Hippocampal formation (tissue), 2 donors: ENCODE measurements around the gene SNRPA.

ENCODE experiments used
- DNase-seq, 2 donors: peaks; one replicate each; lab custom pipeline; 2025; lab: John Stamatoyannopoulos, UW

The SNRPA gene

GRCh38 chr19:40750874-40751537 lies at the start of gene SNRPA:
Gene SNRPA, plus strand, starts transcription at chr19:40751203. Its CDS starts 206 bp downstream, at chr19:40751409.
- DNase-seq, result peak; percentile 96 to 99

GRCh38 chr19:40701758-40702157 lies 49.2 kb upstream of the SNRPA start:
- DNase-seq, result no peak

DNA sequence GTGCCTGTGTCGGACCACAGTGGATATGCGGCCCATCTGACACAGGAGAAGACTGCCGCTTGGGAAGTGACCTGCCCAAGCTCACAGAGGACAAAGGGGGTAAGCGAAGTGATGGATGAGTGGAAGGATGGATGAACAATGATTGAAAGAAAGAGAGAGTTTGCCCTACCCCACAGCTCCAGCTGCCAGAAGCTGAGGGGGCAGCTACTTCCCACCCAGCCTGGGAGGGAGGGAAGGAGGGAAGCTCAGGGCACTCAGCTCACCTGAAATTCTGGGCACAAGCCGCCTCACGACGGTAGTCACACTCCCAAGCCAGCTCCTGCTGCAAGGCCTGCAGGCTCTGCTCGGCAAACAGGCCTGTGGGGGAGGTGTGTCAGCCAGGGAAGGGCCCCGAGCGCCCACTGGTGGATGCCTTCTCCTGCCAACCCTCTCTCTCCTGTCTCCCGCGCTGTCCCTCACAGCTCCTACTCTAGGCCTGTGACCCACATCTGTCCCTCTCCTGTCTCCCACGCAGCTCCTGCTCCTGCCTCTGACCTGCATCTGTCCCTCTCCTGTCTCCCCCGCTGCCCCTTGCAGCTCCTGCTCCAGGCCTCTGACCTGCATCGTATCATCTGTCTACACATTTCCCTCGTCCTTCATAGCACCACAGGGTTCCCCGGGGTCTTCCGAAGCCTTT lies 48.5 kb upstream of the SNRPA start:
- DNase-seq, result peak in 1 of 2 donors; percentile 13

GRCh38 chr19:40703029-40703755 lies 47.8 kb upstream of the SNRPA start:
- DNase-seq, result no peak

- DNase-seq, result no peak
Measured at GRCh38 chr19:40704491-40705361, 46.3 kb upstream of the SNRPA start.

DNA sequence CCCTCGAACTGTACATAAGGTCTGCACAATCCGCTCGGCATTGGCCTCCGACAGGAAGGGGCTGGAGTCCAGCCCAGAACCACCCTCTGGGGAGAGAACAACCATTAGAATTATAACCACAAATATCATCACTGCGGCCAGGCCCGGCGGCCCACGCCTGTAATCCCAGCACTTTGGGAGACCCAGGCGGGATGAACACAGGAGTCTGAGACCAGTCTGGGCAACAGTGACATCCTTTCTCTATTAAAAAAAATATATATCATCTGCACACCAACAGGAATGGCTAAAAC lies 45.7 kb upstream of the SNRPA start:
- DNase-seq, result no peak

DNA sequence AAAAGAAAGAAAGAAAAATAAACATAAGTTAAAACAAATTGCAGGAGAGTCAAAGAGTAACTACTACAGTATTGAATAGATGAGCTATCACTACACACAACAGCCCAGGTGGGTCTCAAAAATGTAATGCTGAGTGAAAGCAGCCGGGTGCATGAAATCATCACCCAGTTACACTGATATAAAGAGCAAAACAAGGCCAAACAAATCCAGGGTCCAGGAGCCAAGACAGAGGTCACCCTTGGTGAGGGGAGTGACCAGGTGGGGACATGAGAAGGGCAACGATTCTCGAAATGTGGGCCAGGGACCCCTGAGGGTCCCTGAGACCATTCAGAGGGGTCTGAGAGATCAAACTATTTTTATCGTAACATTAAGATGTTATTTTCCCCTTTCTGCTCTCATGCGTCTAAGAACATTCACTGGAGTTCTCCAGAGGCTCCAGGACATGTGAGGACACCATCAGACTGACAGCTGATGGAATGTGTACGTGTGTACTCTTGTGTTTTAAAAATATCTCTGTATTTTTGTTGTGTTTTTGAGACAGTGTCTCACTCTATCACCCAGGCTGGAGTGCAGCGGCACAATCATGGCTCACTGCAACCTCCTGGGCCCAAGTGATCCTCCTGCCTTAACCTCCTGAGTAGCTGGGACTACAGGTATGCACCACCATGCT lies 44.9 kb upstream of the SNRPA start:
- DNase-seq, result no peak

GRCh38 chr19:40707615-40708014 lies 43.4 kb upstream of the SNRPA start:
- DNase-seq, result no peak

- no peak for DNase-seq
Measured at GRCh38 chr19:40709817-40710216, 41.2 kb upstream of the SNRPA start.

GRCh38 chr19:40713939-40714338 lies 37.1 kb upstream of the SNRPA start:
- no peak for DNase-seq

DNA sequence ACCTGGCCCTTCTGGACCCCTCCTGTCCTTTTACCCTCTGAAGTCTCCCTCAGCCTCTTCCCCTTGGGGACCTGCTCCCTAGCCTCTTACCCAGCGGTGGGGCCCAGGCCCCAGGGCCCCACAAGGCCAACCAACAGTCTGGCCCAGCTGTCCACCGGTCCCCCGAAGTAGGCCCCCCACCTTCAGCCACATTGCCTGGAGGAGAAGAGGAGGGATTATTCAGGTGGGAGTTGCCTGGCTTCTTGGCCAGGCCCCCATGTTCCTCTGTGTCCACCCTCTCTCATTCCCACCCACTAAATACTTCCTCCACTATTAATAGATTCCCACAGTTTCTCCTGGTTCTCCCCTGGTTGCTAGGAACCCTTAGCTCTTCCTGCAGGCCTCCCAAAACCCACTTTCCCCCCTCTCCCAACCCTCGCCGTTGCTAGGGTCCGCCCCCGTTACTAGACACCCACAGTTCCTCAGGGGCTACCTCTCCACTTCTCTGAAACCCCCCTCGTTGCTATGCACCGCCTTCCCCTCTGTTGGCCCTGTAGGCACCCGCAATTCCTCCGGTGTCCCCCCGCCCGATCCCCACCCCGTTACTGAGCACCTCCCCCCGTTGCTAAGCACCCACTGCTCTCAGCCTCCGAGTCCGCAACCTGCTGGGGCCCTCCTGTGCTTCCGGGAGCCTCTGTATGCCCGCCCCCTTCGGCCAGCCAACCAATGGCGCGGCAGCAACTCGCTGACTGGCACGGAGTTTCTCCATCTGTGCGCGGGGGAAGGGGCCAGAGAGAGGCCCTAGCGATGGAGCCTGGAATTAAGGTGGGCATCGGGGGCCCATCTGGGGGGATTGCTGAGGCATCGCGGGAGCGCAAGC lies 36.3 kb upstream of the SNRPA start:
- DNase-seq, result peak; percentile 90 to 91

GRCh38 chr19:40716031-40716481 lies 34.9 kb upstream of the SNRPA start:
- no peak for DNase-seq

DNA sequence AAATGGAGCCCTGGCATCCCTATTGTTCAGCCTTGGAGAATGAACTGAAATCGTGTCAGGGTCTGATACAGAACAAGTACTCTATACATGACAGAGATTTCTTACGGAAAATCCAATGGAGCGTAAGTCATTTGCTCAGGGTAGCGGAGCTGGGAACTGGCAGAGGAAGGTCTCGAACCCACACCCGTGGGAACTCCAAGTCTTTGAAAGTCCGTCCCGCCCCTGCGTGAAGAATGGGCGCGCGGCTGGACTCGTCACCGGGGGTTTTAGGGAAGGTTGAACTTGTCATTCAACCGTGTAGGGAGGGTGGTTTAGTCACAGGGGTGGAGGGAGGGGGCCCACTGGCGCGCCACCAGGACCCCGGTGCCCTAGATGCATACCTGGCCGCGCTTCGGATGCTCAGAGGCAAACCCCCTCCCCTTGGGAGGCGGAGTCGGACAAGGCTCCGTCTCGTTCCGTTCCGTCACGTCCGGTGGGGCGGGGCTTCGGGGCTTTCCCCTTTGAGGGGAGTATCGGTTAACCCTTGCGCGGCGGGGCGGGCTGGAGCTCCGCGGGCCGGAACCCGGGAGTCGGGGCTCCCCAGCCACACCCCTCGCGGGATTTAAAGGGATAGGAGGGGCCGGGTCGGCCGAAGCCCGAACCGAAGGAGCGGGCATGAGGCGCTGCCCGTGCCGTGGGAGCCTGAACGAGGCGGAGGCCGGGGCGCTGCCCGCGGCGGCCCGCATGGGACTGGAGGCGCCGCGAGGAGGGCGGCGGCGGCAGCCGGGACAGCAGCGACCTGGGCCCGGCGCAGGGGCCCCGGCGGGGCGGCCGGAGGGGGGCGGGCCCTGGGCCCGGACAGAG lies 34.3 kb upstream of the SNRPA start, which contains the start of the genes COQ8B and ITPKC:
Gene COQ8B (minus strand): TSS at position 405 of the 843 bp plus-strand sequence. CDS start 2,254 bp downstream, outside the sequence.
Gene ITPKC (plus strand): TSS at position 631 of the 843 bp plus-strand sequence. CDS start 24 bp downstream, at position 655.
- DNase-seq, result peak; percentile 94 to 99

DNA sequence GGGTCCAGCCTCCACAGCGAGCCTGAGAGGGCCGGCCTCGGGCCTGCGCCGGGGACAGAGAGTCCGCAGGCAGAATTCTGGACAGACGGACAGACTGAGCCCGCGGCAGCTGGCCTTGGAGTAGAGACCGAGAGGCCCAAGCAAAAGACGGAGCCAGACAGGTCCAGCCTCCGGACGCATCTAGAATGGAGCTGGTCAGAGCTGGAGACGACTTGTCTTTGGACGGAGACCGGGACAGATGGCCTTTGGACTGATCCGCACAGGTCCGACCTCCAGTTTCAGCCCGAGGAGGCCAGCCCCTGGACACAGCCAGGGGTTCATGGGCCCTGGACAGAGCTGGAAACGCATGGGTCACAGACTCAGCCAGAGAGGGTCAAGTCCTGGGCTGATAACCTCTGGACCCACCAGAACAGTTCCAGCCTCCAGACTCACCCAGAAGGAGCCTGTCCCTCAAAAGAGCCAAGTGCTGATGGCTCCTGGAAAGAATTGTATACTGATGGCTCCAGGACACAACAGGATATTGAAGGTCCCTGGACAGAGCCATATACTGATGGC lies 33.6 kb upstream of the SNRPA start:
- DNase-seq, result no peak

DNA sequence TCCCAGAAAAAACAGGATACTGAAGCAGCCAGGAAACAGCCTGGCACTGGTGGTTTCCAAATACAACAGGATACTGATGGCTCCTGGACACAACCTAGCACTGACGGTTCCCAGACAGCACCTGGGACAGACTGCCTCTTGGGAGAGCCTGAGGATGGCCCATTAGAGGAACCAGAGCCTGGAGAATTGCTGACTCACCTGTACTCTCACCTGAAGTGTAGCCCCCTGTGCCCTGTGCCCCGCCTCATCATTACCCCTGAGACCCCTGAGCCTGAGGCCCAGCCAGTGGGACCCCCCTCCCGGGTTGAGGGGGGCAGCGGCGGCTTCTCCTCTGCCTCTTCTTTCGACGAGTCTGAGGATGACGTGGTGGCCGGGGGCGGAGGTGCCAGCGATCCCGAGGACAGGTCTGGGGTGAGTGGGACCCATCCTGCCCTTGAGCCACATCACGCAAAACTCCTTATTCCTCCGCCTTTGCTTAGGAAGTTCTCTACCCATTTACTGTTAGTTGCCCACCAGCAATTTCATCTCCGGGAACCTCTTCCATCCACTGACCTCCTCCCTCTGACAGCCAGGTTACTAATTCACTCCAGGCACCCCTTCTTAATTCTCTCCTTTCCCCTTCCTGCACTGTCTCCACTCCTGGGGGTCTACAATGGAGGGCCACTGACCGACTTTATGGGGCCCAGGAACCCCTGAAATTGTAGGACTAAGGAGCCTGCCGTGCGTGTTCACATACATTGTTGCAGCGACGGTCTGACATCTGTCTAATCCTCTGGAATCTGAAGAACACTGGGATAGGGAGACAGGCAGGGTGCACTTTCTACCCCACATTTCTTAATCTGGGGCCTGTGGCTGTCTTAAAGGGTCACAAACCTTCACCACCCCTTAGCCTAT lies 32.9 kb upstream of the SNRPA start:
- DNase-seq, result no peak

DNA sequence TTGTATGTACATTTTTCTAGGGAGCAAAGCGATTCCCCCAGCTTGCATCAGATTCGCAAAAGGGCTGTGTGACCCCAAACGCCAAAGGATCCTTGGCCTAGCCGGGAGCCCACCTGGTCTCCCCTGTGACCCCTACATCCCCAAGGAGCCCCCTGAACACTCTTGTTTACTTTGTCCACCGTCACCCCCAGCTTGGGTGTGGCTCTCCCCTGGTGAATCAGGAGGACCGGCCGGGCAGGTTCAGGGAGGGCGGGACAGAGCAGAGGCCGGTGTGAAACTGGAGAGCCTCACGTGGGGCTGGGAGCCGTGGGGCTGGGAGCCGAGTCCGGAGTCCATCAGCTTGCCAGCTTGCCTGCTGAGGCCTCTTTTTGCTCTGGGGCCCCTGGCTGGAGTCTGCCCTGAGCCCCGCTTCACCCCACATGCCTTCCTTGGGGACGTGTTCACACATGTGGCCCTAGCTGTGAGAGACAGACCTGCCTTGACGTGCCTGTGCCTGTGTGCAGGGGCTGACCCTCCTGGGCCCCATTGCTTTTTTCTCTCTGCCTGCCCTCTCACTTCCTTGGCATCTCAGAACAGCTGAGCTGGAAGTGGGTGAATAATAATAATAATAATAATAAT lies 32.1 kb upstream of the SNRPA start:
- DNase-seq, result peak in 1 of 2 donors; percentile 20

- no peak for DNase-seq
Measured at GRCh38 chr19:40719414-40719894, 31.5 kb upstream of the SNRPA start.
